Frontal cortex (tissue), 4 donors: ENCODE measurements around the gene PFN3. TPM values are rescaled to one million over a fixed set of nuclear protein-coding genes. Genes with fewer than 3 reads are reported as not detected.

ENCODE experiments used
- DNase-seq, 2 donors: peaks; one replicate each; pipeline ENCODE4 v3.0.0; 2012; ENCODE audit warnings: low spot score in 2 of 2
- FAIRE-seq: peaks from 2 replicates; lab custom pipeline; 2012; peaks lifted over from hg19 to GRCh38; lab: Jason Lieb, UNC
- total RNA-seq: library from RNA; depleted of rRNA; stranded (reverse); fragments of >200 nt; gene quantifications from one replicate; pipeline ENCODE4 v1.2.3, GENCODE V29; 2014
- donor health status: control.
- donor health status: control.
- donor health status: control.

The PFN3 gene
- total RNA-seq, 1 donor from 2014 or later: 0.82 TPM

GRCh38 chr5:177402271-177403043, 2.0 kb upstream of the PFN3 start:
- DNase-seq (peak in 1 of 2 donors; percentile 58), FAIRE-seq (no peak)

DNA sequence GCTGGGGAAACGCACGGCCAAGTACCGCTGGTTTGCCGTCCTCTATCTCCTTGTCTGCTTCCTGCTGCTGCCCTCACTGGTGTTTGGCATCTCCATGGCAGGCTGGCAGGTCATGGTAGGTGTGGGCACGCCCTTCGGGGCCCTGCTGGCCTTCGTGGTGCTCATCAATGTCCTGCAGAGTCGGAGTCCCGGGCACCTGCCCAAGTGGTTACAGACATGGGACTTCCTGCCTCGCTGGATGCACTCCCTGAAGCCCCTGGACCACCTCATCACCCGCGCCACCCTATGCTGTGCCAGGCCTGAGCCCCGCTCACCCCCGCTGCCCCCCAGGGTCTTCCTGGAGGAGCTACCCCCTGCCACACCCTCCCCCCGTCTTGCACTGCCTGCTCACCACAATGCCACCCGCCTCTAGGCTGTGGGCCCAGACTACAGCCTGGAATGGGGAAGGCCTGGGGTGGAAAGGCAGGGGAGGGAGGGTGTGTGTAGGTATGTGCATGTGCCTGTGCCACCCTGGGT, 2.5 kb downstream of the PFN3 start:
- FAIRE-seq (no peak), DNase-seq (no peak)

GRCh38 chr5:177396807-177397206, 3.7 kb downstream of the PFN3 start:
- FAIRE-seq: no peak
- no peak for DNase-seq

GRCh38 chr5:177396078-177396477, 4.4 kb downstream of the PFN3 start:
- no peak for DNase-seq
- FAIRE-seq: no peak

DNA sequence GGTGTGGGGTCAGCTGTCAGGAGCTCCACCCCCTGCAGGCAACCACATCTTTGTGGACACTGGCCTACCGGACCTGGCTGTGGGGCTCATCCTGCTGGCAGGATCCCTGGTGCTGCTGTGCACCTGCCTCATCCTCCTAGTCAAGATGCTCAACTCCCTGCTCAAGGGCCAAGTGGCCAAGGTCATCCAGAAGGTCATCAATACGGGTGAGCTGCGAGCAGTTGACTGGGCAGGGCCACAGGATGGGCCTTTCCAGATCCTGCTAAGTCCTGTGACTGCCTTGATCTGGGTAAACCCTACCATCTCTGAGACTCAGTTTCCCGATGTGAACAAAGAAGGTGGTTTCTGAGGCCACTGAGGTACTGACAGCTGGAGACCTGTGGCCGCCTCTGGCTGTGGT, 6.5 kb downstream of the PFN3 start:
- no peak for FAIRE-seq

GRCh38 chr5:177393206-177393765, 7.2 kb downstream of the PFN3 start:
- FAIRE-seq (no peak), DNase-seq (no peak)

More for the DNA sequence above, 6.5 kb downstream of the PFN3 start:
- DNase-seq: no peak

- FAIRE-seq: no peak
- no peak for DNase-seq
Observed at GRCh38 chr5:177392765-177393164, 7.7 kb downstream of the PFN3 start.

GRCh38 chr5:177390363-177391300, 9.8 kb downstream of the PFN3 start:
- DNase-seq (peak; percentile 87 to 95), FAIRE-seq (no peak)

GRCh38 chr5:177389241-177390169, 11.0 kb downstream of the PFN3 start:
- no peak for DNase-seq
- FAIRE-seq: no peak

DNA sequence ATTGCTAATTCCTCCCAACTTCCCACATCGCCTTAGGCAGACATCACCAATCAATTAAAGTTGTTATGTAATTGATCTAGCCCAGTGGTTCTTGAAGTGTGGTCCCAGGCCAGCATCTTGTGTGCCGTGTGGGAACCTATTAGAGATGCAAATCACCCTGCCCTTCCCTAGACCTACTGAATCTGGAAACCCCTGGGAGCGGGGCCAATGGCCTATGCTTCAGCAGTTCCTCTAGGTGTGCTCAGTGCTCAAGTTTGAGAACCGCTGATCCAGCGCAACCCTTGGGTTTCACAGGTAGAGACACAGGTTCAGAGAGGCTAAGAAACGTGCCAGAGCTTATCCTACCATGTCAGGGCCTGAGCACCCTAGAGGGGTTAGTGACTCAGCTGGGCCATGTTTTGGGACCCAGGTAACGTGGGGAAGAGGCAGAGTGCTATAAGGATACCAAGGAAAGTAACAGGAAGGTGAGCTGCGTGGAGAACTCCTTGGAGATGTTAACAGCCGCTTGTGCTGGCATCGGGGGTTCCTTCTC, 11.9 kb downstream of the PFN3 start:
- no peak for FAIRE-seq
- no peak for DNase-seq

GRCh38 chr5:177387405-177387804, 13.1 kb downstream of the PFN3 start:
- DNase-seq (no peak), FAIRE-seq (no peak)

GRCh38 chr5:177386542-177386941, 13.9 kb downstream of the PFN3 start:
- no peak for FAIRE-seq
- no peak for DNase-seq

- FAIRE-seq (no peak), DNase-seq (no peak)
Observed at GRCh38 chr5:177385720-177386119, 14.7 kb downstream of the PFN3 start.

DNA sequence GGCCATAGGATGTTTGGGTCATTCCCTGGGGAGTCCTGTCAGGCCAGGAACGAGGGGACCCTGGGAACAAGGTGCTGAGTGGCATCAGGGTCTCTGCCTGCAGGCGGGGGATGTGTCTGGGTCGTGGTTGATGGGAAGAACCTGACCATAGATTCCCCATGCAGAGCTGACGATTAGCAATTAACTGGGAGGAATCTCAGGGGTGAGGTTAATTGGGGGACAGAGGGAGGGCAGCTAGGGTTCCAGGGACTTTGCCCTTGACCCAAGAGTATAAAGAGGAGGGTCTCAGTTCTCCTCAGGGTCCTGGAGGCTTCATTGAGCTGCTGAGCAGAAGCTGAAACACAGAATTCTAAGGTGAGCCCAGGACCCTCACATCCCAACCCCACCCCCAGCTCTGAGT, 16.3 kb downstream of the PFN3 start, which contains the start of gene SLC34A1:
SLC34A1 (plus strand) TSS at position 301 of the 400 bp plus-strand sequence. CDS start 1,308 bp downstream, outside the sequence.
- no peak for DNase-seq
- FAIRE-seq: no peak

GRCh38 chr5:177383181-177383580, 17.3 kb downstream of the PFN3 start:
- no peak for DNase-seq
- no peak for FAIRE-seq

DNA sequence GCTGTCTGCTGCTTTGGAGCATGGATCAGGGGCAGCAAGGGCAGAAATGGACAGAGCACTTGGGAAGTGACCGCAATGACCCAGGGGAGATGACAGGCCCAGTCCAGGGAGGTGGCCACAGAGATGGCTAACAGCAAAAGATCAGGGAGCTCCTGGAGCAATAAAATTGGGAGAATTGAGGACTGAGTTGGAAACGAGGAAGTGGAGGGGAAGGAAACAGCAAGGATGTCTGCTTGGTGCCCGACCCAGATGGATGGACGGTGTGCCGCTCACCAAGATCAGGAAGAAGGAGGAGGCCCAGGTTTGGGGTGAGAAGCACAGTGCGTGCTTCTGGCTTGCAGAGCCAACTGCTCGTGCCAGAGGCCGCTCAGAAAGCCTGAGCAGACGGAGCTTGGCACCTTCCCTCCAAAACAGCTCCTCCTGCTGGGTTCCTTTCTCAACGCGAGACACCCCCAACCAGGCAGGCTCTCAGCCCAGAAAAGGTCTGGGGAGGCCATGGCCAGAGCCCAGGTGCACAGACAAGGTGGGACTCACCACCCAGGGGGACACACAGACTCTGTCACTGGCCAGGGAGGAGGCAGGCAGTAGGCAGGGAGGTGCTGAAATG, 17.9 kb downstream of the PFN3 start:
- FAIRE-seq: no peak
- peak in 1 of 2 donors; percentile 52 for DNase-seq

- no peak for DNase-seq
- FAIRE-seq: no peak
Observed at GRCh38 chr5:177380805-177381126, 19.7 kb downstream of the PFN3 start.
